Measurements from ENCODE around the gene PCDHGB4.
"Not testable (repeated sequence)": the region's sequence is repeated elsewhere in the genome, so short reads cannot be mapped to it uniquely, and the experiment has no call there.

PCDHGB4 gene

GRCh38 chr5:141369994-141370848 lies 17.3 kb upstream of the PCDHGB4 start, which contains the start of gene PCDHGB3:
PCDHGB3 (plus strand) TSS chr5:141370242; CDS start chr5:141370395, 153 bp downstream.
- no peak for DNase-seq

DNA sequence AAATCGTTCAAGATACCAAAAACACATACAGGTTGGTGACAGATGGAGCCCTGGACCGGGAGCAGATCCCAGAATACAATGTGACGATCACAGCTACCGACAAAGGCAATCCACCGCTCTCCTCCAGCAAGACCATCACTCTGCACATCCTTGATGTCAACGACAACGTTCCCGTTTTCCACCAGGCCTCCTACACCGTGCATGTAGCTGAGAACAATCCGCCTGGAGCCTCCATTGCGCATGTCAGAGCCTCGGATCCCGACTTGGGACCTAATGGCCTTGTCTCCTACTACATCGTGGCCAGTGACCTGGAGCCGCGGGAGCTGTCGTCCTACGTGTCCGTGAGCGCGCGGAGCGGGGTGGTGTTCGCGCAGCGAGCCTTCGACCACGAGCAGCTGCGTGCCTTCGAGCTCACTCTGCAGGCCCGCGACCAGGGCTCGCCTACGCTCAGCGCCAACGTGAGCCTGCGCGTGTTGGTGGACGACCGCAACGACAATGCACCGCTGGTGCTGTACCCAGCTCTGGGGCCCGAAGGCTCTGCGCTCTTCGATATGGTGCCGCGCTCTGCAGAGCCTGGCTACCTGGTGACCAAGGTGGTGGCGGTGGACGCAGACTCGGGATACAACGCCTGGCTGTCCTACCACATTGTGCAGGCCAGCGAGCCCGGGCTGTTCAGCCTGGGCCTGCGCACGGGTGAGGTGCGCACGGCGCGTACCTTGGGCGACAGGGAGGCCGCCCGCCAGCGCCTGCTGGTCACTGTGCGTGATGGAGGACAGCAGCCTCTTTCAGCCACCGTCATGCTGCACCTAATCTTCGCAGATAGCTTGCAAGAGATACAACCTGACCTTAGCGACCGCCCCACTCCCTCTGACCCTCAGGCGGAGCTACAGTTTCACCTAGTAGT lies 15.7 kb upstream of the PCDHGB4 start:
- no peak for DNase-seq

DNA sequence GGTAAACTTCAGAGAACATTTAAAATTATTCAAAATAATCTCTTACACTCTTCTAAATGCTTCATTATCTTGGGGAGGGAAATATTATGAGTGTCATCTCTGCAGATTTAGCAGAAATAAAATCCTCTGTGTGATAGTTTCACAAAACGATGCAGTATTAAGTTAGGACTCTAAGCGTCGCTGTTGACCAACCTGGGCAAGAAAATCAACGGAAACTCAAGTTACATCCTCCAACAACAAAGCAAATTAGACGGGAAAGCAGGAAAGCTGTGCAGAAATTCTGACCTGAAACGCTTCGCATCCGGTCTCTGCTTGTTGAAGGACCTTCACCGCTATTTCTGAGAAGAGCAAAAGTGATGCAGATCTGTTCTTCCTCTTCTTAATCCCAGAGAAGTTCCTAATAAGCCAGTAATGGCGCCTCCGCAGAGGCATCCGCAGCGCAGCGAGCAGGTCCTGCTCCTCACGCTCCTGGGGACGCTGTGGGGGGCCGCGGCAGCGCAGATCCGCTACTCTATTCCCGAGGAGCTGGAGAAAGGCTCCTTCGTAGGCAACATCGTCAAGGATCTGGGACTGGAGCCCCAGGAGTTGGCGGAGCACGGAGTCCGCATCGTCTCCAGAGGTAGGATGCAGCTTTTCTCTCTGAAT lies 13.7 kb upstream of the PCDHGB4 start, which contains the start of gene PCDHGA6:
Gene PCDHGA6 (plus strand): TSS at position 219 of the 645 bp plus-strand sequence. CDS start 193 bp downstream, at position 412.
- no peak for DNase-seq

GRCh38 chr5:141374627-141375026 lies 12.9 kb upstream of the PCDHGB4 start:
- no peak for DNase-seq

DNA sequence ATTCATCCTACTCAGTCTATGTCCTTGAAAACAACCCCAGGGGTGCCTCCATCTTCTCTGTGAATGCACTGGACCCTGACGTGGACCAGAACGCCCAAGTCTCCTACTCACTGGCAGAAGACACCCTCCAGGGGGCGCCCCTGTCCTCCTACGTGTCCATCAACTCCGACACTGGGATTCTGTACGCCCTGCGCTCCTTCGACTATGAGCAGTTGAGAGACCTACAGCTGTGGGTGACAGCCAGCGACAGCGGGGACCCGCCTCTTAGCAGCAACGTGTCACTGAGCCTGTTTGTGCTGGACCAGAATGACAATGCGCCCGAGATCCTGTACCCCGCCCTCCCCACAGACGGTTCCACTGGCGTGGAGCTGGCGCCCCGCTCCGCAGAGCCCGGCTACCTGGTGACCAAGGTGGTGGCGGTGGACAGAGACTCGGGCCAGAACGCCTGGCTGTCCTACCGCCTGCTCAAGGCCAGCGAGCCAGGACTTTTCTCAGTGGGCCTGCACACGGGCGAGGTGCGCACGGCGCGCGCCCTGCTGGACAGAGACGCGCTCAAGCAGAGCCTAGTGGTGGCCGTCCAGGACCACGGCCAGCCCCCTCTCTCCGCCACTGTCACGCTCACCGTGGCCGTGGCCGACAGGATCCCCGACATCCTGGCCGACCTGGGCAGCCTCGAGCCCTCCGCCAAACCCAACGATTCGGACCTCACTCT lies 11.9 kb upstream of the PCDHGB4 start:
- not testable (repeated sequence) for DNase-seq

DNA sequence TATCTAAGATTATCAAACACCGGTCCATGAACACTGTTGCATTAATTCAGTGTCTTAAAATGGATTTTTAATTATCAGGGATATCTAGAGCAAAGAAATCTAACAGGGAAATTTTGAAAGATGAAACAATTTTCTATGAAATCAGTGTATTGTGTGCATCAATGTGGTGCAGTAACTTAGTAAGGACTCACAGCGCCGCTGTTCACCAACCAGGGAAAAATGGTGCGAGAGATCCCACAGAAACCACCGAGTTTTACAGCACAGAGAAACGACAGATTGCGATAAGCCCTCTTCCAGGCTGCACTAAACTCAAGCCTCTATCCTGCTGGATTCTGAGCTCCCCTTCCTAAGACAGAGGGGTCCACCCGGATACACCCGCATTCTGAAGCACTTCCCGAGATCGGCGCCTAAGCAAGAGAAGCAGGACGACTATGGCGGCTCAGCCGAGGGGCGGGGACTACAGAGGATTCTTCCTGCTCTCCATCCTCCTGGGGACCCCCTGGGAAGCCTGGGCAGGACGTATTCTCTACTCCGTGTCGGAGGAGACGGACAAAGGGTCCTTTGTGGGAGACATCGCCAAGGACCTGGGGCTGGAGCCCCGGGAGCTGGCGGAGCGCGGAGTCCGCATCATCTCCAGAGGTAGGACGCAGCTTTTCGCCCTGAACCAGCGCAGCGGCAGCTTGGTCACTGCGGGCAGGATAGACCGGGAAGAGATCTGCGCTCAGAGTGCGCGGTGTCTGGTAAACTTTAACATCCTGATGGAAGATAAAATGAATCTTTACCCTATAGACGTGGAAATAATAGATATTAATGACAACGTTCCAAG lies 4.8 kb upstream of the PCDHGB4 start, which contains the start of gene PCDHGA7:
Gene PCDHGA7 (plus strand): TSS at position 274 of the 826 bp plus-strand sequence. CDS start 158 bp downstream, at position 432.
- DNase-seq = no peak

- DNase-seq = no peak
Measured at GRCh38 chr5:141383345-141383744, 4.2 kb upstream of the PCDHGB4 start.

DNA sequence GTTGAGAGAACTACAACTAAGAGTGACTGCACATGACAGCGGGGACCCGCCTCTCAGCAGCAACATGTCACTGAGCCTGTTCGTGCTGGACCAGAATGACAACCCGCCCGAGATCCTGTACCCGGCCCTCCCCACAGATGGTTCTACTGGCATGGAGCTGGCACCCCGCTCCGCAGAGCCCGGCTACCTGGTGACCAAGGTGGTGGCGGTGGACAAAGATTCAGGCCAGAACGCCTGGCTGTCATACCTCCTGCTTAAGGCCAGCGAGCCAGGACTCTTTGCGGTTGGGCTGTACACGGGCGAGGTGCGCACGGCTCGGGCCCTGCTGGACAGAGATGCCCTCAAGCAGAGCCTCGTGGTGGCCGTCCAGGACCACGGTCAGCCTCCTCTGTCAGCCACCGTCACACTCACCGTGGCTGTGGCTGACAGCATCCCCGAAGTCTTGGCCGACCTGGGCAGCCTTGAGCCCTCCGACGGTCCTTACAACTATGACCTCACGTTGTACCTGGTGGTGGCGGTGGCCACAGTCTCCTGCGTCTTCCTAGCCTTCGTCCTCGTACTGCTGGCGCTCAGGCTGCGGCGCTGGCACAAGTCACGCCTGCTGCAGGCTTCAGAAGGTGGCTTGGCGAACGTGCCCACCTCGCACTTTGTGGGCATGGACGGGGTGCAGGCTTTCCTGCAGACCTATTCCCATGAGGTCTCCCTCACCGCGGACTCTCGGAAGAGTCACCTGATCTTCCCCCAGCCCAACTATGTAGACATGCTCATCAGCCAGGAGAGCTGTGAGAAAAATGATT lies 2.8 kb upstream of the PCDHGB4 start:
- no peak for DNase-seq

- DNase-seq = no peak
Measured at GRCh38 chr5:141388661-141389060, 1.2 kb downstream of the PCDHGB4 start.

- no peak for DNase-seq
Measured at GRCh38 chr5:141389153-141390042, 1.9 kb downstream of the PCDHGB4 start.

- no peak for DNase-seq
Measured at GRCh38 chr5:141392429-141393198, 5.1 kb downstream of the PCDHGB4 start, which contains the start of gene PCDHGA8. PCDHGA8 (plus strand) TSS chr5:141392633; CDS start chr5:141392814, 181 bp downstream.

- DNase-seq = no peak
Measured at GRCh38 chr5:141393267-141393666, 5.8 kb downstream of the PCDHGB4 start.

GRCh38 chr5:141394401-141395187 lies 7.1 kb downstream of the PCDHGB4 start:
- not testable (repeated sequence) for DNase-seq

DNA sequence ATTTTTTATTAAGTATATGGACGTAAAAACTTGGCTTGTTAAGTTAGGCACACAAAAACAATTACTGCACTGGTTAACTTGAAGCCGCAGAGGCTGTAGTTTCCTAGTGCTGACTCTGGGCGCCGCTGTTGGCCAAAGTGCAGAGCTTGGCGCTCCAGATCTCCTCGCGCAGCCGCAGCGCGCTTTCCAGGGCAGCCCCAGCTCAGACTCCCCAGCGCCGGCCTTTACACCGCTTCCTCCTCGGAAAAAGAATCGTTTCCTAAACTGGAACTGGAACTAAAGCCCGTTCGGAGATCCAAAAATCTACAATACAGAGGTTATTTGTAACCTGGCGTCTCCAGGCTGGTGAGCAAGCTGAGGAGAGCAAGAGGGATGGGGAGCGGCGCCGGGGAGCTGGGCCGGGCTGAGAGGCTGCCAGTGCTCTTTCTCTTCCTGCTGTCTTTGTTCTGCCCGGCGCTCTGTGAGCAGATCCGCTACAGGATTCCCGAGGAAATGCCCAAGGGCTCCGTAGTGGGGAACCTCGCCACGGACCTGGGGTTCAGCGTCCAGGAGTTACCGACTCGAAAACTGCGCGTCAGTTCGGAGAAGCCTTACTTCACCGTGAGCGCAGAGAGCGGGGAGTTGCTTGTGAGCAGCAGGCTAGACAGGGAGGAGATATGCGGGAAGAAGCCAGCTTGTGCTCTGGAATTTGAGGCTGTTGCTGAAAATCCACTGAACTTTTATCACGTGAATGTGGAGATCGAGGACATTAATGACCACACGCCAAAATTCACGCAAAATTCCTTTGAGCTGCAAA lies 10.5 kb downstream of the PCDHGB4 start, which contains the start of gene PCDHGB5:
Gene PCDHGB5 (plus strand): TSS at position 192 of the 796 bp plus-strand sequence. CDS start 181 bp downstream, at position 373.
- DNase-seq = not testable (repeated sequence)

- DNase-seq = no peak
Measured at GRCh38 chr5:141398608-141399007, 11.1 kb downstream of the PCDHGB4 start.

- no peak for DNase-seq
Measured at GRCh38 chr5:141399555-141400258, 12.2 kb downstream of the PCDHGB4 start.

All from COR-L47 (cell line).